OCI-LY7 (cell line): ENCODE measurements around the gene ZNF532. TPM values are rescaled to one million over a fixed set of nuclear protein-coding genes. Genes with fewer than 3 reads are reported as not detected.

Source experiments
- BruUV-seq: library from RNA; stranded (reverse); fragments of 400-500 nt; replicated peaks from 2 replicates; lab custom pipeline; 2021; lab: Mats Ljungman, UMichigan
- CTCF ChIA-PET: fragments of 300-600 bp; sonication (Branson Sonifier 250); formaldehyde crosslinking; loops from one replicate; lab custom pipeline; 2022; ENCODE audit warnings: antibody characterized with exemption; ENCODE audit not compliant: unreplicated experiment; lab: Charles Lee
- POLR2A ChIA-PET: fragments of 300-600 bp; sonication (Branson Sonifier 250); formaldehyde crosslinking; loops from one replicate; lab custom pipeline; 2022; ENCODE audit warnings: antibody characterized with exemption; lab: Charles Lee
- DNase-seq: peaks from one replicate; pipeline ENCODE4 v3.0.0-alpha.2; 2015; ENCODE audit warnings: low spot score
- H2AFZ ChIP-seq: fragments of 200-600 bp; sonication (generic), shearing (Covaris generic); 2 replicates; pipeline ENCODE4 v1.6.1; 2014; ENCODE audit warnings: mild to moderate bottlenecking, antibody characterized with exemption, low read length, moderate library complexity
- H3K27ac ChIP-seq: fragments of 200-600 bp; sonication (generic); 2 replicates; pipeline ENCODE4 v1.5.1; 2014; ENCODE audit warnings: mixed run types, low read depth, mild to moderate bottlenecking, moderate library complexity, low read length, inconsistent platforms; ENCODE audit not compliant: poor library complexity, severe bottlenecking
- H3K36me3 ChIP-seq: fragments of 200-600 bp; sonication (generic); 2 replicates; pipeline ENCODE4 v1.6.1; 2014; ENCODE audit warnings: mild to moderate bottlenecking, antibody characterized with exemption, low read length, moderate library complexity, mixed read lengths; ENCODE audit not compliant: insufficient read depth
- H3K4me1 ChIP-seq: fragments of 200-600 bp; sonication (generic); 2 replicates; pipeline ENCODE4 v1.5.1; 2014; ENCODE audit warnings: mild to moderate bottlenecking, low read length; ENCODE audit not compliant: insufficient read depth, poor library complexity, severe bottlenecking
- H3K4me2 ChIP-seq: fragments of 200-600 bp; sonication (generic); 2 replicates; pipeline ENCODE4 v1.6.1; 2014; ENCODE audit warnings: mild to moderate bottlenecking, low read length
- H3K4me3 ChIP-seq: fragments of 200-600 bp; sonication (generic); 2 replicates; pipeline ENCODE4 v1.5.1; 2014; ENCODE audit warnings: mild to moderate bottlenecking, low read depth, low read length; ENCODE audit not compliant: poor library complexity, severe bottlenecking
- H3K79me2 ChIP-seq: fragments of 200-600 bp; sonication (generic); 2 replicates; pipeline ENCODE4 v1.6.1; 2016; ENCODE audit warnings: low read depth, mild to moderate bottlenecking, low read length, moderate library complexity, mixed read lengths; ENCODE audit not compliant: insufficient read depth
- H3K9me2 ChIP-seq: fragments of 200-600 bp; sonication (generic); 2 replicates; pipeline ENCODE4 v1.6.1; 2016; ENCODE audit warnings: mild to moderate bottlenecking, low read length, mixed read lengths; ENCODE audit not compliant: insufficient read depth
- H3K9me3 ChIP-seq: fragments of 200-600 bp; sonication (generic); 2 replicates; pipeline ENCODE4 v1.6.1; 2014; ENCODE audit warnings: mild to moderate bottlenecking, mixed run types, low read length, mixed read lengths
- H4K20me1 ChIP-seq: fragments of 200-600 bp; sonication (generic); 2 replicates; pipeline ENCODE4 v1.6.1; 2014; ENCODE audit warnings: mild to moderate bottlenecking, antibody characterized with exemption, low read length, moderate library complexity, mixed read lengths; ENCODE audit not compliant: insufficient read depth
- CTCF ChIP-seq: fragments of 200-600 bp; sonication (generic); conservative IDR thresholded peaks from 2 replicates; pipeline ENCODE4 v1.5.1; 2014; ENCODE audit warnings: mild to moderate bottlenecking, antibody characterized with exemption, low read length, moderate library complexity, mixed read lengths
- EZH2phosphoT487 ChIP-seq: fragments of 200-600 bp; sonication (generic); IDR thresholded peaks from 2 replicates; pipeline ENCODE4 v1.6.1; 2018; ENCODE audit warnings: low read depth, borderline replicate concordance, mild to moderate bottlenecking, mixed run types, antibody characterized with exemption, low read length, moderate library complexity, mixed read lengths
- intact Hi-C: fragments of 100-400 bp; cut with micrococcal nuclease; formaldehyde crosslinking; loops from one replicate; pipeline ENCODE4 v1.10.0; 2022; ENCODE audit not compliant: unreplicated experiment
- total RNA-seq, 2 experiments: library from RNA; depleted of rRNA in 1 of 2; stranded (reverse); fragments of >200 nt in 1 of 2; shearing (Covaris generic) in 1 of 2; gene quantifications; 2 replicates each; pipeline ENCODE4 v1.2.3, GENCODE V29; 2014 to 2022

Gene ZNF532
- total RNA-seq, 2 experiments from 2014 or later: 10.4 to 18.7 TPM

GRCh38 chr18:58856881-58857280, 7.8 kb upstream of the ZNF532 start:
- Histone ChIP-seq H3K79me2 (no peaks in the 10 kb centered on the region), H3K4me2 (no peak overlapping the region), H4K20me1 (no peaks in the 10 kb centered on the region), H3K4me1 (peaks cover 5% of the 10 kb centered on the region), H3K9me2 (no peaks in the 10 kb centered on the region), H3K27ac (no peak overlapping the region), H3K9me3 (no peaks in the 10 kb centered on the region), H3K36me3 (no peaks in the 10 kb centered on the region), H2AFZ (no peak overlapping the region), H3K4me3 (no peak overlapping the region)
- BruUV-seq: no TSS peak
- intact Hi-C loops: no loop called here
- DNase-seq: no peak
- CTCF ChIA-PET: no interaction called here
- TF ChIP-seq CTCF (no peak), EZH2phosphoT487 (no peak)
- POLR2A ChIA-PET: no interaction called here

- no peaks in the 10 kb centered on the region for H3K9me2 ChIP-seq
- no peak overlapping the region for H2AFZ ChIP-seq
- ChIA-PET CTCF (no interaction called here), POLR2A (interaction anchor here (0.7 kb wide), 1 partner anchor 10 kb away, joined by 3 read pairs; no protein-coding TSS in a partner anchor)
- no peak overlapping the region for H3K27ac ChIP-seq
- peaks cover 16% of the 10 kb centered on the region for H3K4me1 ChIP-seq
- TF ChIP-seq CTCF: no peak
- no peak for TF ChIP-seq EZH2phosphoT487
- DNase-seq: no peak
- no peak overlapping the region for H3K4me2 ChIP-seq
- no peak overlapping the region for H3K4me3 ChIP-seq
- H3K79me2 ChIP-seq: no peaks in the 10 kb centered on the region
- no peaks in the 10 kb centered on the region for H3K36me3 ChIP-seq
- BruUV-seq: no TSS peak
- no peaks in the 10 kb centered on the region for H4K20me1 ChIP-seq
- intact Hi-C loops: no loop called here
- H3K9me3 ChIP-seq: no peaks in the 10 kb centered on the region
These were observed 5.8 kb upstream of the ZNF532 start for GRCh38 chr18:58858591-58859468.

GRCh38 chr18:58859907-58860306, 4.8 kb upstream of the ZNF532 start:
- intact Hi-C loops: loop anchor here (10.0 kb wide), 1 partner anchor 75 kb away; no protein-coding TSS in a partner anchor
- ChIA-PET POLR2A (no interaction called here), CTCF (no interaction called here)

More at GRCh38 chr18:58859907-58860306, 4.8 kb upstream of the ZNF532 start:
- Histone ChIP-seq H3K79me2 (no peaks in the 10 kb centered on the region; the same call in 1 of the 2 replicates), H3K9me2 (no peaks in the 10 kb centered on the region), H2AFZ (no peak overlapping the region), H3K4me3 (no peak overlapping the region), H3K4me2 (no peak overlapping the region), H3K4me1 (peaks cover 23% of the 10 kb centered on the region), H3K27ac (no peak overlapping the region), H3K36me3 (no peaks in the 10 kb centered on the region), H4K20me1 (no peaks in the 10 kb centered on the region), H3K9me3 (no peaks in the 10 kb centered on the region)
- TF ChIP-seq EZH2phosphoT487 (no peak), CTCF (no peak)
- BruUV-seq: no TSS peak
- no peak for DNase-seq
